Activated CD4-positive, alpha-beta T cell treated with anti-CD3 and anti-CD28 coated beads, Interleukin-2, amount 50 U/mL, for 4 hours (primary cell): ENCODE measurements around the gene SPATA24.
"Not testable (repeated sequence)": the region's sequence is repeated elsewhere in the genome, so short reads cannot be mapped to it uniquely, and the experiment has no call there.

Experiments
- DNase-seq, 2 experiments: peaks; one replicate each; pipeline ENCODE4 v3.0.0-alpha.2; 2020

The SPATA24 gene, protein sequence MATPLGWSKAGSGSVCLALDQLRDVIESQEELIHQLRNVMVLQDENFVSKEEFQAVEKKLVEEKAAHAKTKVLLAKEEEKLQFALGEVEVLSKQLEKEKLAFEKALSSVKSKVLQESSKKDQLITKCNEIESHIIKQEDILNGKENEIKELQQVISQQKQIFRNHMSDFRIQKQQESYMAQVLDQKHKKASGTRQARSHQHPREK

DNA sequence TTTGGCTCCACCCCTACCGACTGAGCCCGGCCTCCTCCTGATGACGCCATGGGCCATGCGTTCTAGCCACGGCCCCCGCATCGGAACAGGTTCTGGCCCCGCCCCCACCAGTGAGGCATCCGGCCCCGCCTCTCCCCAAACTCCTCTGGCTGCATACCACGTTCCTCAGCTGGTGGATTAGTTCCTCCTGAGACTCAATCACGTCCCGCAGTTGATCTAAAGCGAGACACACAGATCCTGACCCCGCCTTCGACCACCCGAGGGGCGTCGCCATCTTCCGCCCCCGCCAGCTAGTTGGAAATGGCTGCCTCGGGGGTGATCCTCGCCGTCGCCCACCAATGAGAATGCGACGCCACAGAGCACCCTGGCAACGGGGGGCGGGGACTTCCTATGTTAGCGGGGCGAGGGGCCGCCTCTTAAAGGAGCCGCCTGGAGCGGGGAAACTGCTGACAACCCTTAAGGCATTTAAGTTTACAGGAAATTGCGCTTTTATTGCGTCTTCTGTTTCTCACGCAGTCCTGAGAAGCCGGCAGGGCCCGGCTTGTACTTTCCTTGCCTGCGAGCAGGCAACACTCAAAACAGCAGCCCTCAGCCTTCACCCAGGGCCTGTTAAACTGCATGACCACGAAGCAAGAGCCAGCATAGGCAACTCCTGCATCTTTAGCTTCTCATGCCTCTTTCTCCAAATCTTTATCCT lies at the start of gene SPATA24:
TSS of gene SPATA24 (minus strand) at position 303 of the 697 bp plus-strand sequence. CDS start at position 274, 29 bp downstream.
- peak; percentile 97 for DNase-seq

DNA sequence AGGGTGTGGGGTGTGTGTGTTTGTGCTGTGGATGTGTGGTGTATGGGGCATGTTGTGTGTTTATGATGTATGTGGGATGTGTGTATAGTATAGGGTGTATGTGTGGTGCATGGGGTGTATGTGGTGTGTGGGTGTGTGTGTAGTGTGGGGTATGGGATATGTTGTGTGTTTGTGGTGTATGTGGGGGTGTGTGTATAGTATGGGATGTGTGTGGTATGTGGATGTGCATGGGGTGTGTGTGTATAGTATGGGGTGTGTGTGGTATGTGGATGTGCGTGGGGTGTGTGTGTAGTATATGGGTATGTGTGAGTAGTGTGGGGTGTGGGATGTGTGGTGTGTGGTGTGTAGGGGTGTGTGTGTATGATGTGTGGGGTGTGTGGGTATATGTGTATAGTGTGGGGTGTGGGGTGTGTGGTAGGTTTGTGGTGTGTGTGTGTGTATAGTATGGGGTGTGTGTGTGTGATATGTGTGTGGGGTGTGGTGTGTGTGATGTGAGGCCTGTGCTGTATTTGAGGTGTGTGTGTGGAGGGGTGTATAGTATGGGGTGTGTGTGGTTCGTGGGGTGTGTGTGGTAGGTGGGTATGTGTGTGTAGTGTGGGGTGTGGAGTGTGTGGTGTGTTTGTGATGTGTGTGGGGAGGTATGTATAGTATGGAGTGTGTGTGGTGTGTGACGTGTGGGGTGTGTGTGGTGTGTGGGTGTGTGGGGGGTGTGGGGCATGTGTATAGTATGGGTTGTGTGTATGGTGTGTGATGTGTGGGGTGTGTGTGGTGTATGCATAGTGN lies 48.2 kb upstream of the SPATA24 start:
- no peak for DNase-seq

DNA sequence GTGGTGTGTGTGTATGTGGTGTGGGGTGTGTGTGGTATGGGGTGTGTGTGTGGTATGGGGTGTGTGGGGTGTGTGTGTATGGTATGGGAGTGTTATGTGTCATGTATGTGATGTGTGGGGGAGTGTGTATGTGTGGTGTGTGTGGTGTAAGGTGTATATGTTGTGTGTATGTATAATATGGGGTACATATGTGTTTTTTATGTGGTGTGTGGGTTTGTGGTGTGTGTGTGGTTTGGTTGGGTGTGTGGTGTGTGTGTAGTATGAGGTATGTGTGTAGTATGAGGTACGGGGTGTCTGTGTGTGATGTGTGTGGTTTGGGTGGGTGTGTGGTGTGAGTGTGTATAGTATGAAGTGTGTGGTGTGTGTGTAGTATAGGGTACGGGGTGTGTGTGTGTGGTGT lies 47.3 kb upstream of the SPATA24 start:
- no peak for DNase-seq

DNA sequence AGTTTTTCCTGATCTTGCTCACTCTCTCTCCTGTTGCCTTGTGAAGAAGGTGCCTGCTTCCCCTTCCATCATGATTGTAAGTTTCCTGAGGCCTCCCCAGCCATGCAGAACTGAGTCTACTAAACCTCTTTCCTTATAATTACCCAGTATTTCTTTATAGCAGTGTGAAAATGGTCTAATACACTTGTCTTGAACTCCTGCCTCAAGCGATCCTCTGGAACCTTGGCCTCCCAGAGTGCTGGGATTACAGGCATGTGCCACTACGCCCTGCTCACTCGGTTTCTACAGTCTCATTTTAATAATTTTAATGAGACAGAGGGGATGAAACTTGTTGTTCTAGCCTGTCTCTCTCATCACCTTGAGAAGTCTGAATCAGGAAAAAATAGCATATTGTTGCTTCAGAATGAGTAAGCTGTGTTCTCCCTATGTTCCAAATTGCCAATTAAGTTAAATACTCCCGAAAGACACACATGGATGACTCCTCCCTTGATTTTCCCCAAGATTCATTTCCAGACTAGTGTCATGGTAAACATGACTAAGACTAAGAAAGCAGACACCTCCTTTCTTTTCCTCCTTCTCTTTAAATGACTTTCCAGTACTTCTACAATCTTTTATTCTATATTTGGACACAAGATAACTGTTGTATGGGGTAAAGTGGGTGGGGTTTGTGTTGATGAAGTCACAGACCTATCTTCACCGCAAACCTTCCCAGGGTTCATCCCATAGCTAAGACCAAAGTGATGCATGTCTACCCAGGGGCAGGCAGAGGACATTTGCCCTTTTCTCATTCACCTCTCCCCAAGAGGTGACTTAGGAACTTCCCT lies 43.3 kb upstream of the SPATA24 start:
- DNase-seq = no peak

DNA sequence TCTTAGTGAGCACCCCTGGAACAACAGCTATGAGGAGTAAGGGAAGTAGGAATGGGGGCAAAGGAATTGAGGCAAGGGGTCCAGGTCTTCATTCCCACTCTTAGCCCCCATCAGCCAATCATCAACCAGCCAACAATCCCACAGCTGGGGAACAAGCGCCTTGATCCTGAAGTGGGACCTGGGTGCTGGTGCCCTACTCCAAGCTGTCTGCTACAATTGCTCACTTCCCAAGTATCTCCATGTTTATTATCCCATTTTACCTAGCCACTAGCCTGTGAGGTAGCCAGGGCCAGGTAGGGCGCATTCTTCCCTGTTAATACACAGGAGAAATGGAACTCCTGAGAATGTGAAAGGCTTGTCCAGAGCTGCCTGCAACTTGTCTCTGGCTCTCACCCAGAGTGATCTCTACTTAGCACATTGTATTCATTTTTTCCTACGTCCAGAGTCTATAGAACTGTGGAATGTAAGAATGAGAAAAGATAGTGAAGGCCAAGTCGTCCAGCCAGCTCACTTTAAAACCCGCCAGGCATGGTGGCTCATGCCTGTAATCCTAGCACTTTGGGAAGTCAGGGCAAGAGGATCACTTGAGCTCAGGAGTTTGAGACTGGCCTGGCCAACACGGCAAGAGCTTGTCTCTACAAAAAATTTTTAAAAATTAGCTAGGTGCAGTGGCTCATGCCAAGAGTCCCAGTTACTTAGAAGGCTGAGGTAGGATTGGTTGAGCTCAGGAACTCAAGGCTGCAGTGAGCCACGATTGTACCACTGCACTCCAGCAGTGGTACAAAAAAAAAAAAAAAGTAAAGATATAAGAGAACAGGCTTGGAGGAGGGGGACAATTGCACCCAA lies 41.7 kb upstream of the SPATA24 start:
- DNase-seq = no peak

DNA sequence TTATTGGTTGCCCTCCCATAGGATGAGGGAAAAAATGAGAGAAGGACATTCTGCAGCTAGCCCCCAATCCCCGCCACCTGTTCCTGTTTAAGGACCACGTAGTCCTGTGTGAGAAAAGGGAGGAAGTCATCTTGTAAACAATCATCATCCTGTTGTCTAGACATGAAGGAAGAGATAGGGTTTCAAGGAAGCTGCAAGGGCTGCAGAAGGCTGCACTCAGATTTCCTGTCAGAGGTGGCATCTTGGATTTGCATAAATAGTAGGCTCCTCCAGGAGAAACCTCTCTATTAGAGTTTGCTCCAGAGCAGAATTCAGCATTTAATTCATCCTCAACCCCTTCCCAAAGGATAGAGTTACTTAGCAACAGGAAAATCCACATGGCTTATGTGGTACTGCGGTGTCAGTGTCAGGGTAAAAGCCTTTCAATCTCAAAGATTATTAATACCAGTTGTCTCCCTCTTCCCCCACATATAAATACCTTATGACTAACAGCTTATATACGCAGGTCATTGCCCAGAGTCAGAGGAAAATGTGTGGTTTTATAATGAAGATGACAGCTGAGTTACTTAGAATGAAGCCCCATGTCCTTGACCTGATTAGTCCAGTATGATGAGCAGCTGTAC lies 40.1 kb upstream of the SPATA24 start:
- DNase-seq = no peak

DNA sequence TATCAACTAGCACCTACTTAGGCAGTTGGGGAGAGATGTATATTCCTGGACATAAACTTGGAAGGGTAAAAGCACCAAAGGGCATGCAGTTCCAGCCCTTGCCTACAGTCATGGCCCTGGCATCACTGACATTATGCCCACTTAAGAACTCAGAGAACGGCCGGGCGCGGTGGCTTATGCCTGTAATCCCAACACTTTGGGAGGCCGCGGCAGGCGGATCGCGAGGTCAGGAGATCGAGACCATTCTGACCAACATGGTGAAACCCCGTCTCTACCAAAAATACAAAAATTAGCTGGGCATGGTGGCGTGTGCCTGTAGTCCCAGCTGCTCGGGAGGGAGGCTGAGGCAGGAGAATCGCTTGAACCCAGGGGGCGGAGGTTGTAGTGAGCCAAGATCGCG lies 36.5 kb upstream of the SPATA24 start:
- not testable (repeated sequence) for DNase-seq

DNA sequence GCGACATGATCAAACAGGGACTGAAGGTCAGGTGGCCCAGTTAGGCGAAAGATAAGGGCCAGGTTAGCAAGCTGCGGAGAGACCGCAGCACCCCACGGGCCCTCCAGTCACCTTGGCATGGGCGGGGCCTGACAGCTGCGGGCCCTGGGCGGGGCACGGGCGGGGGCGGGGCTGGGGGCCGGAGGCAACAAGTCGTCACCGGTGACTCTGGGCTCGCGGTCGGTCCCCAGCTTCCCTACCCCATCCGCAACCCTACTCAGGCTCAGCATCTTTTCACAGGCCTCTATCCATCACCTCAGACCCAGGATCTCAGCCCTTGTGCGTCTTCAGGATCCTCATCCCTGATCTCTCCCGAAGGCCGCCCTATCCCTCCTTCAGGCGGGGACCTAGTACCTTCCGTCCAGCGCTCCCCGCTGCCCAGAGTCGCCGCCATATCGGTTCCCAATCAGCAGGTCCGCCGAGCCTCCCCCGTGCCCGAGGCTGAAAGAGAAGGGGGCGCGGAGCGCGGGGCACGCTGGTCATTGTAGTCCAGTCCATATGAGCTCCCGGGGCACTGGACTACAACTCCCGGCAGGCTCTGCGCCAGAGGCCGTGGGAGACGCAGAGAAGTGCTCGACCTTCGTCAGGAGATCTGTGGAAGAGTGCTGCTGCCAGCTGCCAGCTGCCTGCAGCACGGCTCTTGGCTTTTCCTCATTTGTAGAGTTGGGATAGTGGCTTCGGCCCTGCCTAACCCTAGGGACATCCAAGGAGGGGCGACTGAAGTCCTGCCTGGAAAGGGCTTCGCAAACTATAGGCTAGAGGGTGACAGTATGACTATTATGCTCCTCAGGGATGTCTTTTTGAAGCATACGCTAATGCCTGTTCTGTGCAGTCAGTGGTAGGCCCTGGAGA lies 35.4 kb upstream of the SPATA24 start, which contains the start of gene DNAJC18:
TSS of gene DNAJC18 (minus strand) at position 513 of the 891 bp plus-strand sequence. CDS start at position 433, 80 bp downstream.
- DNase-seq = peak; percentile 88

DNA sequence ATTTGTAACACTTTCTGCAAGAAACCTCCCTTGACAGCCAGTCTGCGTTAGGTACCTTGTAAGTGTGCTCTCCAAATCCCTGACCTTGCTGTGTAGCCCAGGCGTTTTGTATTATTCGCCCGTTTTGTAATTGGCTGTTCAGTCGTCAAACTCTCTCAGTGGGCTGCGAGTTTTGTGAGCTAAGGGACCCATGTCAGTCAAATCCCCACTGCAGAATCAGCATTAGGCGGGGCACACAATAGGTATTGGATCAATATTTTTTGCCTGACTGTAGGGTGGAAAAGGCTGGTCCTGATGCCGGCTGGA lies 34.8 kb upstream of the SPATA24 start:
- no peak for DNase-seq

DNA sequence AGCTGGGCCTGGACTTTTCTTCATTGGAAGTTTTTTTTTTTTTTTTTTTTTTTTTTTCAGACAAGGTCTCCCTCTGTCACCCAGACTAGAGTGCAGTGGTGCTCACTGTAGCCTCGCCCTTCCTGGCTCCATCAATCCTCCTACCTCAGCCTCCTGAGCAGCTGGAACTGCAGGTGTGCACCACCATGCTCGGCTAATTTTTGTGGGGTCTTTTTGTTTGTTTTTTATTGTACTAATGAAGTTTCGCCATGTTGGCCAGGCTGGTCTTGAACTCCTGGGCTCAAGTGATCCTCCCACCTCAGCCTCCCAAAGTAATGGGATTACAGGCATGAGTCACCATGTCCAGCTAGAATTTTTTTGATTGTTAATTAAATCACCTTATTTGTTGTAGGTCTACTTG lies 31.8 kb upstream of the SPATA24 start:
- DNase-seq = no peak

DNA sequence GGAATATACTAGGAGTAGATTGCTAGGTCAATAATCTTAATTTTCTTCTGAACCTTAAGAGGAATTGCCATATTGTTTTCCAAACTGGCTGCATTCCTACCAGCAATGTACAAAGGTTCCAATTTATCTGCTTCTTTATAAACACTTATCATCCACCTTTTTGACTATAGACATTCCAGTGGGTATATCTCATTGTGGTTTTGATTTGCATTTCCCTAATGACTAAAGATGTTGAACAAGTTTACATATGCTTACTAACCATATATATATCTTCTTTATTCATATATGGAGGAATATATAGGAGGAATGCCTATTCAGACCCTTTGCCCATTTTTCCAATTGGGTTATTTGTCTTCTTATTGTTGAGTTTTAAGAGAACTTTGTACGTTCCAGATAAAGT lies 27.8 kb upstream of the SPATA24 start:
- no peak for DNase-seq

DNA sequence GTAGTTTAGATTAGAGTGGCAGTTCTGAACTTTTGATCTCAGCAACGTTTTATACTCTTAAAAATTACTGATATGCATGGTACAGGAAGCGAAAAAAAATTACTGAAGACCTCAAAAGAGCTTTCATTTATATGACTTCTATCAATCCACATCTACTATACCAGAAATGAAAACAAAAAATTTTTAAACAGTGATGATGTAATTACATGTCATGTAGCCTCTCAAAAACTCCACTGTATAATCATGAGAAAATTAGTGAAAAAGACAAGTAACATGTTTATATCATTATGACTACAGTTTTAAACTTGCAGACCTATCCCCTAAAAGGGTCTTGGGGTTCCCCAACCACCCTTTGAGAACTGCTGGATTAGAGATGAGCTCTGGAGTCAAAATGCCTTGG lies 26.1 kb upstream of the SPATA24 start:
- no peak for DNase-seq

DNA sequence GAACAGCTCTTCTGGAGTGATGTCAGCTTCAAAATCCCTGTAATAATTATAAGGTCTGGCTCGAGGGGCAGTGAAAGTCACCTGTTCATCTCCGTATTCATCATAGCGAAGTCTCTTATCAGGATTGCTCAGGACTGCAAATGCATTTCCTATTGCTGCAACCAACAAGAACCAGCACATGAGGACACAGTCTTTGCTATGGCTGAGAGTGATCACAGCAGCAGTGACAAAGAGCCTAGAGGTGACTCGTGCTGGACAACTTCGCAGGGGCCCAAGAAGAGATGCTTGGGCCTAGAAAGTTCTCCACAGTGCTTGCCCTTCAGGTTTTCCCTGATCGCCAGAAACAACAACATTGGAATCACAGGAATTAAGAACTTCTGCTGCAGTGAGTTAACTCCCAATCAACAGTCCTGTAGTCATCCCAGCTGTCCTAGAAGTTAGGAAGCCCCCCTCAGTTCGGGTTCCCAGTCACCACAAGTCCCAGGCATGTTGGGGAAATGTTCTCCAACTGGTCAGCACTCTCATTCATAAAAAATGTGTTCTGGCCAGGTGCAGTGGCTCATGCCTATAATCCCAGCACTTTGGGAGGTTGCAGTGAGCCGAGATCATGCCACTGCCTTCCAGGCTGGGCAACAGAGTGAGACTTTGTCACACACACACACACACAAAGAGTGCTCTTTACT lies 22.5 kb upstream of the SPATA24 start:
- no peak for DNase-seq

DNA sequence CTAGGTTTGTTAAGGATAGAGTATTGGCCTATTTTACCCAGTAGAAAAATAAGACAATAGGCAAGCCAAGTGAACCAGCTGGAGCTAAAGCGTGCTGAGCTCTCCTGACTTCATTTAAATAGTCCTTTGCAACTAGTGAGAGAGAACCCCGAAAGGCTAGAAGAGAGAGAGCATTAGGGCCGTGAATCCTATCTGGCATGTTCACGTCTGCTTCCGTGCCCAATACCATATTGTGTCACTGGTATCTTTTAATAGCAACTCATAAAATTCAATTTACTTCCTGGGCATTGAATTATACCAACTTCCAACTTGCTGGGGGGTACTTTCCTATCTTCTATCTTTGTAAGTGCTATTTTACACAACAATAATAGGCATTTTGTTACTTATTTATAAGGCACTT lies 21.6 kb upstream of the SPATA24 start:
- DNase-seq = no peak

DNA sequence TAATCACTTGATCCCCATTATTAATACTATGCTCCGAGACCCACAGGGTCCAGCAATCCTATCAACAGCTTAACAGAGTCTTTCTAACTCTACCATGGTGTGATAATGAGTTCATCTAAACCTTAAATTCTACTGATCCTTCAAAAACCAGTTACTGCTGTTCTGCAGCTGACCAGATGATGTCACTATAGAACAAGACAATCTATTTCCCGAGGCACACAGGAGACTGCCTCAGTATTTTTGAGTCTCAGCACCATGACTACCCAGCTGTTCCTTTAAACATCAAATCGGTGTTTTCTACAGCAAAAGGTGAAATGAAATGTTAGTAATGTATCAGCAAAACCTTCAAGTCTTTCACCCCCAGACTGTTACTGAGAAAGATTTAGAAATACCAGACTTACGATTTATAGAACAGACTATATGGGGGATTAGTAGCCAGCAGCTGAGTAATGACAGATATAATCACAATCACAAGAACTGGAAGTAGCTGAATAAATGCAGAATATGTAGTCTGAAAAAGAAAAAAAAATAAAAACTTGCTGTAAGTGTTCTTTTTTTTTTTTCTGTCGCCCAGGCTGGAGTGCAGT lies 18.5 kb upstream of the SPATA24 start:
- peak; percentile 32 to 40 for DNase-seq

DNA sequence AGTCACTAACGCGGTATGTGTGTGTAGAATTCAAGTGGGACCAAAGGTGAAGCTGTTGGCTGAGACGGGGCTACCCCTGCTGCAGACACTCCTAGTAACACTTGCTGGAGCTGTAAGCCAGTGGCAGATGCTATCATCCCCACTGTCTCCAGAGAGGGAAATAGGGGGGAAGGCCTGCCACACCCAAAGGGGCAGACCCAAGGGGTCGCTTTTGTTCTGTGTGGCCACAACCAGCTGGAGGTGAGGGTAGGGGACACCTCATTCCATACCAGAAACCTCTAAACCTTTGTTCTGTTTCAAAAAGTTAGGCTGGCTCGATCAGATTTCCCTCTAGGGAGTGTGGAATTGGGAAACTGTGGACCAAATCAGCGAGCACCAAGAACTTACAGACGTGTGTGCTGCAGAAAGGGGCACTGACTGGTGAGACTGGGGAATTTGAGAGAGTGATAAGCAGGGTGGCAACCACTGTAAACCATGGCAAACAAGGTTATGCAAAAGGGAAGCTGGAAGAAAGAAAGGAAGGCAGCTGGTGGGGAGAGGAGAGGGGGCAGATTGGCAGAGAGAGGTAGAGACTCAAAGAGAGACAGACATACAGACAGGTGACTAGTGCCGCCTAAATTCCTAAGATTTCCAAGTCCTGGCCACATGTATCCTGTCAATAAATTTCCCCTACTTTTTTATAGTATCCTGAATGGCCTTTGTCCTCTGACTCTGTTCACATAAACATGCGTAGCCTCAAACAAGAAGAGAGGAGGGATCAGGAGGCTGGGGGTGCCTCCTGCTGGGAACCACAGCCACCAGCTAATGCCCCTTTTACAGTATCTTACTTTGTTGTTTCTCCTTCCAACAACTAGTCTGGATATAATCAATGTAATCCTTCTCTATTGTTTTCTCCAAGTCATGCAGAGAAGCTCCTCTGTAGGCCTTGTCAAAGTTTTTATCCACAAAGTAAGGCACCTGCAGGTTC lies 15.6 kb upstream of the SPATA24 start:
- no peak for DNase-seq

DNA sequence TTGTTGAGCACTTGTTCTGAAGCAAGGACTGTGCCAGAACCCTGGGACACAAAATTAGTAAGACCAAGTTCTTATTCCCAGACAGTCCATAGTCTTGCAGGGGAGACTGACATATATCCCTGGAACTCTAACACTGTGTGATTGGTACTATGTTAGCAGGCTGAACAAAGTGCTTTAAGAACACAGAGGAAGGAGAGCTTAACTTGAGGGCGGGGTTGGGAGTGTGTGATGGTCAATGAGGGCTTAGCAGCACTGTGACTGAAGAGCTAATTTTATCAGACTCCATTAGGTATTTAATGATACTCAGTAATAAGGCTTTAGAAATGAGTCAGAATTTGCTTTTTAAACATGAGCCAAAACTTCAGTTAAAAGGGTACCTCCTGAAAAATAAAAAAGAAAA lies 14.9 kb upstream of the SPATA24 start:
- DNase-seq = no peak

DNA sequence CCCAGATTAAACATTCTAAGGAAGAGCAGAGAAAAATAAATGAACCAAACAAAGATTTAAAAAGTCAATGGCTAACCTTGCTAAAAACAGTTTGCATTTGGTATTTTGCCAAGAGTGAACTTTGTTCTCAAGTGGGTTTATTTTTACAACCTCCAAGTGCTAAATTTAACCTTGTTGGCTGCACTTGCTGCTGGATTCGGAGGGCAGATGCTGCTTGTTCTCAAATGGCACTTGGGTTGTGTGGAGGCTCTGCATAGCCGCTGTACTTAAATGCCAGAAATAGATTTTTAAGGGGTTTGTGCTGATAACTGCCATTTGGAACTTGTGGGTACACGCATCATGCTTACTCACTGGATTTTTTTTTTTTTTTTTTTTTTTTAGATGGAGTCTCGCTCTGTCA lies 13.3 kb upstream of the SPATA24 start:
- DNase-seq = no peak
